ENCODE measurements around the gene FBXW7.

Gene FBXW7

GRCh38 chr4:152471251-152471792 is 64.6 kb downstream of the FBXW7 start:
- DNase-seq (ENCODE audit: low read depth in 2 of 2), result no peak

DNA sequence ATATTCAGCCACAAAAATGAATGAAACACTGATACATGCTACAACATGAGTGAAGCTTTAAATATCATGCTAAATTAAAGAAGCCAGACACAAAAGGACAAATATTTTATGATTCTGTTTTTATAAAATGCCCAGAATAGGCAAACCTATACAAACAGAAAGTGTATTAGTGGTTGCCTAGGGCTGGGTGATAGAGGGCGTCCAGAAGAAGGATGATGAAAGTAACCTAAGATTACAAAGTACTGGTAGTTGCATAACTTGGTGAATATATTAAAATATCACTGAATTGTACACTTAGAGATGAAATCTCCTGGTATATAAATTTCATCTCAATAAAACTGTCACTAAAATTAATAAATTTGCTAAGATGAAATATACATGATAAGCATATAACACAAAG is 67.5 kb downstream of the FBXW7 start:
- no peak for DNase-seq (ENCODE audit: low read depth in 2 of 2)

GRCh38 chr4:152467101-152467500 is 68.8 kb downstream of the FBXW7 start:
- DNase-seq (ENCODE audit: low read depth in 2 of 2), result no peak

DNA sequence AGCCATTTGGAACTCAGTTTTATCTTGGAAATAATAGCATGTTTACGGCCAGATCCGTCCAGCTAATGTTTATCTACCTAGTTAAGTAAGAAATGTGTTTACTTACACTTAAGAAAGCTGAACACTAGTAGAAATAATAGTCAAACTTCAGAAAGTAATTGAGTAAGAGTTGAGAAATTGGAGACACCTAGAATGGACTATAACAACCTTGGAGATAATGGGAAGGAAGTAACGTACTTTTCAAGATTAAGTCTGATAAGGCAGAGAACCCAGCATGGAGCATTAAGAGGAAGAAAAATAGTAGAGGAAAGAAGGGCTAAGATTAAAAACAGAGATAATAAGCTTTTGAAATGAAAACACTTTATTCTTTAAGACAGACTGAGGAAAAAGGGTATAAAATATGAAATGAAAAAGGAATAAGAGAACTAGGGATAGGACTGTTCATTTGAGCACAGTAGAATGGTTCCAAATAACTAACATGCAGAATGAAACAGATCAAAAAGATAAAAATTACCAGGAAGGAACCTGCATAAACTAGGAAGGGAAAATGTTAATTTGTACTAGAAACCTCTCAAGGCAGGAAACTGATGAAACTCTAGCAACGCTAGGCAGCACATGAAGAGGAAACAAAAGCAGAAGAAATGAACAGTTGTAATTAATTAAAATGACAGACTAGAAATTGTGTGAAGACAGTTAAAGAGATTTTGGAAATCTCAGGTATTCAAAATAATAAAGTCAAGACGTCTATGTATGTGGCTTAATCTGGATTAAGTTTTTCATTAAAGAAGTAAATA is 71.7 kb downstream of the FBXW7 start:
- no peak for DNase-seq (ENCODE audit: low read depth in 2 of 2)

DNA sequence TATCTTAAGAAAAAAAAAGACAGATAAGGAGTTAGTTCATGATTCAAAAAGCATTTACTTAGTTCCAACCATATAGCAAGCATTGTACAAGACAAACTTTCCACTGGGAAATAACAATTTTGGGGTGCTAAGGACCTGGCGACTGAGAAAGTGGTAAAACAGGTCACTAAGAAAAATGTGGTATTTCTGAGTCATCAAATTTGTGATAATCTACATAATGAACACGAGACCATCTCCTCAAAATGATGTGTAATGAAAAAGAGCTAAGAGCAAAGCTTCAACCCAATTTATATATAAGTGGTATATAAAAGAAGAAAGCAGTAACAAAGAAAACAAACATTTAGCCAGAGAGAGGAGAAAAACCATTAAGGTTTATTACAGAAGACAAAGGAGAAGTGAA is 72.3 kb downstream of the FBXW7 start:
- no peak for DNase-seq (ENCODE audit: low read depth in 2 of 2)

DNA sequence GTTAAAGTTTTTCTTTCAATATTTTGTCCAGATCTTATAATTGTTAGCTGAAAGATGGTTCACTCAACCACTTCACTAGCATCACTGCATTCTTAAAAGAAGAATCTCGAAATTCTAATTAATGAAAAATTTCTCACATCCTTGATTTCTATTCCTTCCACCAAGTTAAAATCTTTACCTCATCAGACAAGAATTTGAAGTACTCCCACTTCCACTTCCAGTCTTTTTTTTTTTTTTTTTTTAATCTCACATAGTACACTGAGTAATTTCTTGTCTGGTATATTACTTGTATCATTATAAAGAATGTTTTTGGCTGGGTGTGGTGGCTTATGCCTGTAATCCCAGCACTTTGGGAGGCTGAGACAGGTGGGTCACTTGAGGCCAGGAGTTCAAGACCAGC is 73.2 kb downstream of the FBXW7 start:
- no peak for DNase-seq (ENCODE audit: low read depth in 2 of 2)

- no peak for DNase-seq (ENCODE audit: low read depth in 2 of 2)
Measured at GRCh38 chr4:152462047-152462446, 73.8 kb downstream of the FBXW7 start.

DNA sequence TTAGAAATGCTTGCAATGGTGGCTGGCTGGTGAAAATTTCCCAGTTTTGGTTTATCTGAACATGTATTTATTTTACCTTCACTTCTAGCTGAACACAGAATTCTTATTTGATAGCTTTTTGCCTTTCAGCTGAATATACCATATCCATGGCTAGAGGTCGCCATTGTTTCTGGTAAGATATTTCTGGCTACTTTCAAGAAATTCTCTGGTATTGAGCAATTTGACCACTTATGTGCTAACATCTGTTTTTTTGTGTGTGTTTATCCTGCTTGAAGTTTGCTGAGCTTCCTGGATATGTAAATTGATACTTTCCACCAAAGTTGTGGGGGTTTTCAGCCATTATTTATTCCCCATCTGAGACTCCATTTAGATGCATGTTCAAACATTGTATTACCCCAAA is 75.4 kb downstream of the FBXW7 start:
- no peak for DNase-seq (ENCODE audit: low read depth in 2 of 2)

DNA sequence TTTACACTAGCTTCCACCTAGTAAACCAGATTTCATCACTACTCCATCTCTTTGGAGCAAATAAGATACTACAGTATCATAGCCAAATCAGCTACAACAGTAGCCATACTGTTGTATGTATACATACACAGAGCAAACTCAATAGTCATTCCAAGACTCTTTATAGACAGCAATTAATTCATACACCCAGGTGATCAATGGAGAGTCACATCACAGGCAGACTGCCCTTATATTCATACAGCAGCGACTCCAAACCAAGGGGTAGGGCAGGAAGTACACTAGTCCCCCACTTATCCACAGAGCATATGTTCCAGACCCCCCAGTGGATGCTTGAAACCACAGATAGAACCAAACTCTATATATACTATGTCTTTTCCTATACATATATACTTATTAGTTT is 76.6 kb downstream of the FBXW7 start:
- no peak for DNase-seq (ENCODE audit: low read depth in 2 of 2)

GRCh38 chr4:152458801-152459302 is 77.0 kb downstream of the FBXW7 start:
- DNase-seq (ENCODE audit: low read depth in 2 of 2), result no peak

DNA sequence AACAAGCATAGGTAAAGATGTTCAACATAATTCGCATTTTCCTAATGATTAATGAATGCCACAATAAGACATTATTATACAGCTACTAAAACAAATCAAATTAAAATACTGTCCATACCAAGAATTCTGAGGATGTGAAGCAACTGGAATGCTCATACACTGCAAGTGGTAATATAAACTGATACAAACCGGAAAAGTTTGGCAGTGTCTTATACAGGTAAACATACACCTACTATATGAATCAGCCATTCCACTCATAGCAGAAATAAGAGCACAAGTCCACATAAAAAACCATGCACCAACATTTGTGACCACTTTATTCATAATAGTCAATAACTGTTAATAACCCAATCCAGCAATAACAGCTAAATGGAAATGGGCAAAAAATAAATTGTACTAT is 79.3 kb downstream of the FBXW7 start:
- no peak for DNase-seq (ENCODE audit: low read depth in 2 of 2)

DNA sequence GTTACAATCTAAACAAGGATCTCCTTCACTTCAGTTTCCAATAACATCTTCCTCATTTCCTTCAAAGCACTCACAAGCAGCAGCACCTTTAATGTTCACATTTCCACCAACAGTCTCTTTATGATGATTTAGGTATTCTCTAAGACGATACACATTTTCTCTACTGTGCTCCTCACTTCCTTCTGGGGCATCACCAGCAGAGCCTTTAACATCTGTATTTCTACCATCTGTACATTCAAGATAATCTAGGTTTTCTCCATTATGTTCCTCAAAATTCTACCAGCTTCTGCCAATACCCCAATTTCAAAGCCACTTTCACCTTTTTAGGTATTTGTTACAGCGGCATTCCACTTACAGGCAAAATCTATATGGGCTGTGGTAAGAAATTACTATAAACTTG is 80.6 kb downstream of the FBXW7 start:
- DNase-seq (ENCODE audit: low read depth in 2 of 2), result no peak

DNA sequence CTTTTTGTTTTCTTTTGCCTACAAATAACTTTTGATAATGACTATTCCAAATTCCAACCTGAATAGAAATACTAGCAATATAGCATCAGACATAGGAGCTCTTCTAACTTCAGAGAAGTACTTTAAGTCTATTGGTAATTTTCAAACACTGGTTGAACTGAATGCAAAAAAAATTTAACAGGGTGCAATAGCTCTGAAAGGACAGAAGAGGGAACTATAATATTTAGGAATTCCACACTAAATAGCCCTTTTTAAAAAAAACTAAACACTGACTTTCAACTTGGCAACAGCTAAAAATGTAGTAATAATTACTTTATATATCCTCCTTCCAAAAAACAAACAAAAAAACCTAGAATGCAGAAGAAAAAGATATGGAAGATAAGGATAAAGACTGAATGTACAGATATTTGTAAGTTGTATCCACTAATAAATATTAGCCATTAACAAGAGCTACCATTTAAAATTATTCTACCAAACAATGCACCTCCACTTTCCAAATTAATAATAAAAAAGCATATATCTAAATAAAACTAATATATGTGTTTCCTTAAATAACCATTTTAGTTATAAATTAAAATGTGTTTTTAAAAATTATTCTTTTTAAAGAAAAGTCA is 81.4 kb downstream of the FBXW7 start:
- DNase-seq (ENCODE audit: low read depth in 2 of 2), result no peak

DNA sequence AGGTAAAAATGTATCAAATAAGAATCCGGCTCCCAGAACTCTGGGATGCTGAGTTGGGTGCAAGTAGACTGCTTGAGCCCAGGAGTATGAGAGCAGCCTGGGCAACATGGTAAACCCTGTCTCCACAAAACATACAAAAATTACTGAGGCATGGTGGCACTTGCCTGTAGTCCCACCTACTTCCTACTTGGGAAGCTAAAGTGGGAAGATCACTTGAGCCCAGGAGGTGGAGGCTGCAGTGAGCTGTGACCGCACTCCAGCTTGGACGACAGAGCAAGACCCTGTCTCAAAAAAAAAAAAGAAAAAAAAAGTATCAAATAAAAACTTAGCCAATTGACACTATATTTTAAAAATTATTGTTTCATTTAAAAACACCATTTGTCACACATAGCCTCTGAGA is 84.4 kb downstream of the FBXW7 start:
- DNase-seq (ENCODE audit: low read depth in 2 of 2), result no peak

GRCh38 chr4:152448854-152449253 is 87.0 kb downstream of the FBXW7 start:
- no peak for DNase-seq (ENCODE audit: low read depth in 2 of 2)

- DNase-seq (ENCODE audit: low read depth in 2 of 2), result no peak
Measured at GRCh38 chr4:152448038-152448707, 87.7 kb downstream of the FBXW7 start.

DNA sequence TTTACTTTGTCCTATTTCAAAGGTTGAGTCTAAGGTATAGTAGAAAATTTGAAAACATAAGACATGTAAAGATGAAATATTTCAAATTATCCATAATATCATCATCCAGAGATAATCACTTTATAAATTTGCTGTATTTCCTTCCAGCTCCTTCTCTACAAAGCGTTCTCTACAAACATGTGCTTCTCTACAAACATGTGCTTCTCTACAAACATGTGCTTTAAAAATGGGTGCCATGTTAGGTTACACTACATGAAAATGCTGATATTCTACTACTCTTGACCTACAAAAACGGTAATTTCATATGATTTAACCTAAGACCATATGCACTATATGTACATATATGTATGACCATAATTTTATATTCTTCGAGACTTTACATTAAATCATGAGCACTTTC is 92.0 kb downstream of the FBXW7 start:
- no peak for DNase-seq (ENCODE audit: low read depth in 2 of 2)

- no peak for DNase-seq (ENCODE audit: low read depth in 2 of 2)
Measured at GRCh38 chr4:152437561-152437960, 98.3 kb downstream of the FBXW7 start.

- no peak for DNase-seq (ENCODE audit: low read depth in 2 of 2)
Measured at GRCh38 chr4:152436384-152436783, 99.5 kb downstream of the FBXW7 start.

- no peak for DNase-seq (ENCODE audit: low read depth in 2 of 2)
Measured at GRCh38 chr4:152434011-152434410, 101.9 kb downstream of the FBXW7 start.

DNA sequence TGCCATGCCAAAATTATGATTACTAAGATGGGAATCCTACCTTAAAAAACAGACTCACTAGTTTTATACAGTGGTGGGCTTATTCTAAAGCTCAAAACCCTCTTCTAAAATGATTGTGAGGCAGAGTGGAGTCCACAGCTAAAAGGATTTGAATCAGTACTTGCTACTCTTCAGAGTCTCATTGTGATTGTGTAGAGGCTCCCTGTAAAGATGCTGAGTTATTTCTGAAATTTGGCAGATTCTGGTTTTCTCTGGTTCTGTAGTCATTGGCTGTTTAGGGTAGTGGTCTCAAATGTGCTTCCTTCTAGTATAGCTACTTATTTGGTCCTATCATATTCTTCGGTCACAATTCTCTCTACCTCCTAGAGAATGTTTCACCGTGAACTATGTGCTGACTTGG is 104.1 kb downstream of the FBXW7 start:
- DNase-seq (ENCODE audit: low read depth in 2 of 2), result no peak

GRCh38 chr4:152431291-152431690 is 104.6 kb downstream of the FBXW7 start:
- no peak for DNase-seq (ENCODE audit: low read depth in 2 of 2)

DNA sequence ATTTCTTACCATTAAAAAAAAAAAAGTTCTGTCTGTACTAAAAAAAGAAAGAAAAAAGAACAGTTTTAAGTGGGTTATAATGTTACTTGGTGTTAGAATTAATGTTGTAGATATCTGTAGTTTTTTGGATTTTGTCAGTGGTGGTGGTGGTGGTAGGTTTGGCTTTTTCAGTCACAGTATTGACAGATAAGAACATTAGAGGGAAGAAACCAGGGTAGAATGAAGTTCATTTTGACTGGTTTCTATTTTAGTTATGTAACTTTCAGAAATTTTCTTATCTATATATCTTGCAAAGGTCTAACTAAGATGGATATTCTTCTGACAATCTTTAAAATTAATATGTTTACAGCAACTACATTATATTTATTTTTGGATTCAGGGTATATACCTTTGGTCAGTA is 105.4 kb downstream of the FBXW7 start:
- no peak for DNase-seq (ENCODE audit: low read depth in 2 of 2)

Measured in stimulated activated CD8-positive, alpha-beta memory T cell treated with anti-CD3 and anti-CD28 coated beads, Interleukin-15, amount 100 ng/mL, for 48 hours (primary cell).